HG02588 (cell line): Measurements from ENCODE around the gene FABP1.

ENCODE experiments used
- ATAC-seq: cut with Tn5 transposase; IDR thresholded peaks from one replicate; pipeline ENCODE4 v1.9.1; 2021; ENCODE audit warnings: mild to moderate bottlenecking, moderate library complexity; ENCODE audit not compliant: unreplicated experiment

The FABP1 gene

GRCh38 chr2:88116669-88117432 lies 11.0 kb downstream of the FABP1 start:
- ATAC-seq: no peak

DNA sequence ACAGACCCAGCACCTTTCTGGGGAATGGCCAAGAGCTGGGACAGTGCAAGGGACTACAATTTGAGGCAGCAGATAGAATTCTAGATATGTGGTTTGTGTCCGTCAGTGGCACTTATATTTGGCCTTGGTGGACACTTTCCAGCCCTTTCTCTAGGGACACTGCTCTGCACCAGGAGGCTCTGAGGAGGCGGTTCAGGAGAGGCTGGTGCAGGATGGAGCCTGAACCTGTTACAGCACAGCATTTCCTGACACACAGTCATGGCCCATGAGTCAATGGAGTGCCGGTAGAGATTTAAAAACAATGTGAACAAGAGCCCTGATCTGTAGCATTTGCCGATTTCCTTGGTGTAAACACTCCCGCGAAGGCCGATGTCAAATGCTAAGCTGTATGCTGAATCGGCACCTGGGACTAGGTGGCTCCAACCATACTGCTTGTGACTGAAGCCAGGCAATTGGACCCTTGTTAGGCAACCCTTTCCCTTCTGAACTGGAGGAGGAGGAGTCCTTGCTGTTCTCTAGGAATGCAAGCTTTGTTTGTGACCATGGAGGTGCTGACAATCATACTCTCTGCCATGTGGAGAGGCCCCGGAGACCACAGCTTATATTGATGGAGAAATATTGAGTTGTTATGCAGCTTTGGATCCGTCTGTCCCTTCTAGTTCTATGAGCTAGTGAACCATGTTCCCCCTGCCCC lies 11.9 kb downstream of the FABP1 start:
- no peak for ATAC-seq

DNA sequence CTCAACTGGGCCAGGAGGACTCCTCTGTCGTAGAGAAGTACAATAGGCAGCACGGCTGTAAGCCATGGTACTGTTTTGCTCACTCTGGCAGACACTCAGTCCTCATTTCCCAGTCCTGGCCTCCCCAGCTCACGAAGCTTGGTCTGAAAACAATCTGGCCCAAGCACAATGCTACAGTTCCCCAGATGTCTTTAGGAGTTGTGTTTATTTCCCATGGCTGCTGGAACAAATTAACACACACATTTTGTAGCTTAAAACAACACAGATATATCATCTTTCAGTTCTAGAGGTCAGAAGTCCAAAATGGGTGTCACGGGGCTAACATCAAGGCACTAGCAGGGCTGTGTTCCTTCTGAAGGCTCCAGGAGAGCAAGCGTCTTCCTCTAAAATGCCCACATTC lies 13.0 kb downstream of the FABP1 start:
- no peak for ATAC-seq

DNA sequence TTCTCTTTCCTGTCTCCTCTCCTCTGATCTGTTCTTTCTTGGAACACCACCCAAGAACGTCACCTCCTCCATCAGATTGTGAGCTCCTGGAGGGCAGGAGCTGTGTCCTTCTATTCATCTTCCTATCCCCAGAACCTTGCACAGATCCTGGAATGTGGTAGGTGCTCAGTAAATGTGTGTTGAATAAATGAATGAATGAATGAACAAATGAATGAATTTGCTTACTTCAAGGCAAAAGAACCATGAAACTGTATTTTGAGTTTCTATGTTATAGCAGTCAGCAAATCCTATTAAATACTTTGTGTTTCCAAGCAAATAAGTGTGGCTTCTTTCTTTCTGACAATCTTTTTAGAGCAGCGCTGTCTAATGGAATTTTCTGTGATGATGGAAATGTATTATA lies 14.8 kb downstream of the FABP1 start:
- no peak for ATAC-seq

DNA sequence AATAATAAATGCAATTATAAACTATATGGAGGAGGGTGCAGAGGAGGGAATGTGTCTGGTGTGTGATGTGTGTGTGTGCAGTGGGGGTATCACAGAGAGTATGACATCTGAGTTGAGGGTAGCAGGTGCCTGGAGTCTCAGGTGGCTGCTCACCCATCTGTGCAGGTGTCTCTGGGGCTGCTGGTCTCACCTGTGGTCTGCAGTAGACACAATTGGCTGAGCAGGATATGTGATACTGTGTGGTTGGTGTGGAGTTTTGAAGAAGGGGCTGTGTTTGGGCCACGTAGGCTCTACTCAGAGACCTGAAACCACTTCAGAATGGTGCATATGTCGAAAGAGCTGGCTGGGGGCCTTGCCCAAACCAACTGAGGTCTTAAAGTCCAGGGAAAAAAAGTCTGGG lies 17.0 kb downstream of the FABP1 start:
- ATAC-seq: no peak

DNA sequence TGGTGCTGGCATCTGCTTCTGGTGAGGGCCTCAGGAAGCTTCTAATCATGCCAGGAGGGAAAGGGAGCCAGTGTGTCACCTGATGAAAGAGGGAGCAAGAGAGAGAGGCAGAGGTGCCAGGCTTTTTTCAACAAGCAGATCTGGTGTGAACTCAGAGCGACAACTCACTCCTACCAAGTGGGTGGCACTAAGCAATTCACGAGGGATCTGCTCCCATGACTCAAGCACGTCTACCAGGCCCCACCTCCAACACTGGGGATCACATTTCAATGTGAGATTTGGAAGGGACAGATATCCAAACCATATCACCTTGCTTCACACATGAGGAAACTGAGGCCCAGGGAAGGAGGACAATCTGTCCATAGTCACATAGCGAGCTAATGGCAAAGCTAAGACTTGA lies 19.1 kb downstream of the FABP1 start:
- no peak for ATAC-seq

- no peak for ATAC-seq
Observed at GRCh38 chr2:88100489-88100858, 27.4 kb downstream of the FABP1 start.

GRCh38 chr2:88099798-88100488 lies 27.9 kb downstream of the FABP1 start:
- no peak for ATAC-seq

GRCh38 chr2:88098558-88098900 lies 29.3 kb downstream of the FABP1 start:
- no peak for ATAC-seq

GRCh38 chr2:88097891-88098557 lies 29.8 kb downstream of the FABP1 start:
- ATAC-seq: no peak

GRCh38 chr2:88097192-88097591 lies 30.7 kb downstream of the FABP1 start:
- ATAC-seq: no peak

GRCh38 chr2:88096708-88097107 lies 31.2 kb downstream of the FABP1 start:
- ATAC-seq: no peak

- ATAC-seq: no peak
Observed at GRCh38 chr2:88095022-88095421, 32.8 kb downstream of the FABP1 start.

DNA sequence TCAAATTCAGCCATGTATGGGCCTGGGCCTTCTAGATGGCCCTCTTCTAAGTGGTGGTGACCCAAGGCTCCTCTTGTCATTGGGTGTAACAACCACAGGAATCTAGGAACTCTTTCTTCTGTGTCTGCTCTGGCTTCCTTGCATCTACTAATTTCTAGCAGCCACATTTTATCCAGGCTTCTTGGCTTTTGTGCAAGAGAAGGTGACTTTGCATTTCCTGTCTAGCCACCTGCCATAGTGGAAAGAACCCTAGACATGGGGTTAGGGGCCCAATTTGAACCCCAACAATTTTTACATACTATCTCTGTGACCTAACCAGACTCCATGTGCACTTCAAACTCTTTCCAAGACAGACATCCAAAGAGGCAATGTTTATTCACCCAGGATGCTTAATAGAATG lies 35.1 kb downstream of the FABP1 start:
- ATAC-seq: no peak

- ATAC-seq: no peak
Observed at GRCh38 chr2:88091943-88092342, 35.9 kb downstream of the FABP1 start.

GRCh38 chr2:88090446-88091283 lies 37.2 kb downstream of the FABP1 start:
- no peak for ATAC-seq

DNA sequence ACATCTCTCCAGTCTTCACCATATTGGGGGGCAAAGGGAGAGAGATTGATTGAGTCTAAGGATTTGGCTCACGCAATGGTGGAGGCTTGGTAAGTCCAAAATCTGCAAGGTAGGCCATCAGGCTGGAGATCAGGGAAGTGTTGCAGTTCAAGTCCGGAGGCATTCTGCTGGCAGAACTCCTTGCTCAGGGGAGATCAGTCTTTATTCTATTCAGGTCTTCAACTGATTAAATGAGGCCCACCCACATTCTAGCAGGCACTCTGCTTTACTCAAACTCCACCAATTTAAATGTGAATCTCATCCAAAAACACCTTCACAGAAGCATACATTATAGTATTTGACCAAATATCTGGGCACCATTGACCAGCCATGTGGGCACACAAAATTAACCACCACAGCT lies 38.9 kb downstream of the FABP1 start:
- no peak for ATAC-seq

DNA sequence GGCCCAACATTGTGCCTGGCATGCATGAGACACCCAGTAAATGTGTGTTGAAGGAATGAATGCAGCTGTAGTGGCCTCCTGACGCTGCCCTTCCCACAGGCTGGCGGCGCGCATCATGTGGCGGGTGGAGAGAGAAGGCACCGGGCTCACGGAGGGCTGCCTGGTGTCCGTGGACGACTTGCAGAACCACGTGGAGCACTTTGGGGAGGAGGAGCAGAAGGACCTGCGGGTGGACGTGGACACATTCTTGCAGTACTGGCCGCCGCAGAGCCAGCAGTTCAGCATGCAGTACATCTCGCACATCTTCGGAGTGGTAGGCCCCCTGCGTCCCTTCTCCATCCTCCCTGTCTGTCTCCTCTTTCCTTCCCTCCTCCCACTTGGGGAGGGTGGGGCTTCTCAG lies 40.1 kb downstream of the FABP1 start:
- no peak for ATAC-seq

GRCh38 chr2:88087073-88087472 lies 40.8 kb downstream of the FABP1 start:
- no peak for ATAC-seq

GRCh38 chr2:88086401-88086800 lies 41.5 kb downstream of the FABP1 start:
- ATAC-seq: no peak

GRCh38 chr2:88085602-88086001 lies 42.3 kb downstream of the FABP1 start:
- no peak for ATAC-seq
